ENCODE measurements around the gene ASPRV1.

Gene ASPRV1

DNA sequence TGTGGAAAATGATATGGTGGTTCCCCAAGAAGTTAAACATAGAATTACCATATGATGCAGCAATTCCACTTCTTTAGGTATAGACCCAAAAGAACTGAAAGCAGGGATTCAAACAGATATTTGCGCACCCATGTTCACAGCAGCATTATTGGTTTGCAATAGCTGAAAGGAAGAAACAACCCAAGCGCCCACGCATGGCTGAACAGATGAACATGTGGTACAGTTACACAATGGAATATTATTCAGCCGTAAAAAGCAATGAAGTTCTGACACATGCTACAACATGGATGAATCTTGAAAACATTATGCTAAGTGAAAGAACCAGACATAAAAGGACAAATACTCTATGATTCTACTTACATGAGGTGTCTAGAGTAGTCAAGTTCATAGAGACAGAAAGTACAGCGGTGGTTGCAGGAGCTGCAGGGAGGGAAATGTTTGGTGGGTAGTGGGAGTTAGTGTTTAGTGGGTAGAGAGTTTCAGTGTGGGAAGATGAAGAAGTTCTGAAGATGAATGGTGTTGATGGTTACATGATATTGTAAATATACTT lies 26.7 kb upstream of the ASPRV1 start:
- DNase-seq (ENCODE audit: low read depth, low spot score) = no peak

DNA sequence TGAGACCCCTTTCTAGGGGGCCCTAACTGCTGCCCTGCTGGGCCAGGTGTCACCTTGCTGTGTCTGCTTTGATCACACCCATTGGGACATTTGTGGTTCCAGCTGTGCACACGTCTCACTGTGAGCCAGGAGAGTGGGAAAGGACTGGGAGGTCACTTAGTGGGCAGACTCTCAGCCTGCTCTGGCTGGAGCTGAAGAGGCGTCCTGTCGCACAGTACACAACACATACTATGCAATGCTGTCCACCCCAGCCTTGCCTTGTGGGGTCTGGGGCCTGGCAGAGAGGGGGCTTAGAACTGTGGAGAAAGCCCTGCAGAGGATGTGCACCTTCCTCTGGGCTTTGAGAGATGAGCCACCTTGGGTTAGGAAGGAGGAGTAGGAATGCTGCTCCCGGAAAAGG lies 25.3 kb upstream of the ASPRV1 start:
- DNase-seq (ENCODE audit: low read depth, low spot score) = no peak

DNA sequence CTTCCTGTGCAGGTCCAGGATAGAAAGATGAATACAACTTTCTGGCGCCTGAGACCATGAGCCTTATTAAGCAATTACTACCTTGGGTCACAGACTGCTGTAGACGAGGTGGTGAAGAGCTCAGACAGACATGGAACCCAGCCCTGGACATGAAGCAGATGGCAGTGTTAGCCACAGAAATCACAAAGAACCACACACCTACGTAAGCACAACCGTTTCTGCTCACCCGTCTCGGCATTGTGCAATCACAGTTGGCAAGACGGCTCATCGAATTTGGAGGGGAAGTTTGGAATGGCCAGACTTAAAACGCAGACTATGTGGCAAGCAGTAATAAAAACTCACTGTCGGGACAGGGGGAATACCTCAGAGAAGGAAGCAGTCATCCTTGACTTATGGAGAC lies 24.3 kb upstream of the ASPRV1 start:
- no peak for DNase-seq (ENCODE audit: low read depth, low spot score)

DNA sequence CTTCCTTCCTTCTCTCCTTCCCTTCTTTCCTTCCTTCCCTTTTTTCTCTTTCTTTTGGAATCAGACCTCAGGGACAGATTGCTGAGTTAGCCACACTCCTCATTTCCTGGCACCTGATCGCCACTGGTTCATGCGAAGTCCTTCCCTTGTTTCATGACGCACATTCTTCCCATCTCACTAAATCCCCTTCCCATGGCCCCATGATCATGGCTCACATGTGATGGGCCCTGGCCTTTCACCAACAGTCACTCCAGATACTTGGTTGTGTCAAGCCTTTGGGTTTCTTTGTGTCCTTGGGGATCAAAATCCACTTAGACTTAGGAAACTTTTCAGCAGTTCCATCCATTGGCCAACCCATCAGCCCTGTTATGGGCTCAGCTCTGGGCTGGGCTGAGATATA lies 23.8 kb upstream of the ASPRV1 start:
- no peak for DNase-seq (ENCODE audit: low read depth, low spot score)

DNA sequence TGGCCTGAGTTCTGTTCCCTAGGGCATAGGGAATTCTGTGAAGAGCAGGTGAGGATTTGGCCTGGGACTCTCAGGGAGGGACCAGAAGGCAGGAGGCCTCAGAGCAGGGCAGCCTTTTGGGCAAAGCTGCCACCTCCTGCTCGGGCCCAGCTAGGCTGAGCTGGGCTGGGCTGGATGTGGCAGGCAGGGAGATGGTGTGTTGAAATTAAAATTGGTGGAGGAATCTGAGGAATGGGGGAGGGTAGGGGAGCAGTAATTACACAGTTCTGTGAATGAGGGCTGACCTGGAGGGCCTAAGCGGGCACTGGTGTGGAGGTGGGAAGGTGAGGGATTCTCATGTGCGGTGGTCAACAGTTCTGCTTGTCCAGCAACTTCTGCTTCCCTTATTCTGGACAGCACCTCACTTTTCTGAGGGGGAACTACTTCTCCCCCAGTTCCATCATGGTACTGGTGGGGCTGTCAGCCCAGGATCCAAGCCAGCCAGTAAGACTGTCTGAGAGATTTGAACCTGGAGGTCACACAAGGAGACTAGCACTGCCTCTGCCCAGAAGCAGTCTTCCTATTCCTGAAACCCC lies 22.0 kb upstream of the ASPRV1 start:
- DNase-seq (ENCODE audit: low read depth, low spot score) = no peak

DNA sequence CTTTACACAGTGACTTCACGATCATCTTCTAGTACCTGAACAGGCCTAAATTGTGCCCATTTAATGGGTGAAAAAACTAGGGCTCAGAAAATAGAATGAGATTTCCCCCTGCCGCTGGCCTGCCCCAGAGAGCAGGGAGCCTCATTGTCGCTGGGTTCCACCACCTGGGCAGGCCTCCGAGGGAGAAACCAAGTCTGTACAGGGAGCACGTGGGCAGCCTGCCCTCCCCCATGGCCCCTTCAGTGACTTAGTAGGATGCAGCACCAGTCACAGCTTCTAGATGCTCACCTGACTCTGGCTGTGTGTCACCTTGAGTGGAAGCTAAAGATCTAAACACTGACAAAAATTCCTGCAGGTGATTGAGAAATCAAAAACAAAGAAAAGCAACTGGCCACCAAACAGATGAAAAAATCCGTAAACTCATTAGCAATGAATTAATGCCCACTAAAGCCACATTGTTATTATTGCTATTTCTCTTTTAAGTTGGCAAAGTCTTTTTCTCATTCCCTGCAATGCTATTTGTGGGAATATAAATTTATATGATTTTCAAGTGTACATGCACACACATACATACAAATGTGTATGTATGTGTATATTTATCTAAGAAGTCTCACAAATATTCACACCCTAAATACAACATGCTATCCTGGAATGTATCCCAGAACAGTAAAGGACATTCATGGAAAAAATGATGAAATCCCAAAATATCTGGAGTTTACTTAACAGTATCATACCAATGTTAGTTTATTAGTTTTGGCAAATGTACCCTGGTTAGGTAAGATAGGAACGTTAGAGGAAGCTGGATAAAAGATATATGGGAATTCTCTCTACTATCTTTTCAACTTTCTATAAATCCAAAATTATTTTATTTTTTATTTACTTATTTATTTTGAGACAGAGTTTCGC lies 18.7 kb upstream of the ASPRV1 start:
- DNase-seq (ENCODE audit: low read depth, low spot score) = no peak

DNA sequence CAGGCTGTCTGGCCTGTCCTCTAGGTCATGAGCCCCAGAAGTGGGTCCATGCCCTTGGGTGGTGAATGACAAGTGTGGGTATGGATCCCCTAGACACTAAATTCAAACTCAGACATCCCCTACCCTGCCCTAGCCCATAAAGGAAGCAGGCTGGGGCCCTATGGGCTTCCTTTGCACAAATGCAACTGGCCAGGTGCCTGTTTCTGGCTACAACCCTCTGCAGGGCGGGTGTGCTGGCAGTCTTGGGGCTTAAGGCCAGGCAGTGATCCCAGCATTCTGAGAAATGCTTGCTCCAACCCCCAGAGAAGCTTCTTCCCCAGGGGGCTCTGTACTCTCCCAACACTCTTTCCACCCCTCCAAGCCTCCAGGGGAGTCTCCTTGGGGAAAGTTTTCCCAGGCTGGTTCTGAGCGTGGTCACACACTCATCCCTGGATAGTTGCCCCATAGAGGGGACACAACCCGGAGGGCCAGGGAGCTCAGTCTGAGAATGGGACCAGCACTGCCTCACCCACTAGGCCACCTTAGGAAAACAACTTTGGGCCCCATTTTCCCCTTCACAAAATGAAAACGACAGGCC lies 16.6 kb upstream of the ASPRV1 start:
- no peak for DNase-seq (ENCODE audit: low read depth, low spot score)

DNA sequence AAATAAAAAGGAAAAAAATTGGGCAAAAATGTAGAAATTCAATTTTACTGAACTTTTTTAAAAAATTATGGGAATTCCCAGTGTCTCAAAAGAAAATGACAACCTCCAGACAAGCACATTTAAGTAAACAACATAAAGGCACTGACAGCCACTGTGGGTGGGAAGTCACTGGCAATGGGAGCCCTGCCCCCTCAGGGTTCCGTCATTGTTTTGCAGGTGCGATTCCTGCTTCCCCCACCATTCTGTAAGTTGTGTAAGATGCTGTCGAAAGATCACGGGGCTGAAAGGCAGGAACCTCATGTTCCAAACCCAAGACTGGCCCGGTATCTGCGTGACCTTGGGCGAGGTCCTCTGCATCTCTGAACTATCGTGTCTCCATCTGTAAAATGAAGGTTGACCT lies 15.8 kb upstream of the ASPRV1 start:
- DNase-seq (ENCODE audit: low read depth, low spot score) = no peak

DNA sequence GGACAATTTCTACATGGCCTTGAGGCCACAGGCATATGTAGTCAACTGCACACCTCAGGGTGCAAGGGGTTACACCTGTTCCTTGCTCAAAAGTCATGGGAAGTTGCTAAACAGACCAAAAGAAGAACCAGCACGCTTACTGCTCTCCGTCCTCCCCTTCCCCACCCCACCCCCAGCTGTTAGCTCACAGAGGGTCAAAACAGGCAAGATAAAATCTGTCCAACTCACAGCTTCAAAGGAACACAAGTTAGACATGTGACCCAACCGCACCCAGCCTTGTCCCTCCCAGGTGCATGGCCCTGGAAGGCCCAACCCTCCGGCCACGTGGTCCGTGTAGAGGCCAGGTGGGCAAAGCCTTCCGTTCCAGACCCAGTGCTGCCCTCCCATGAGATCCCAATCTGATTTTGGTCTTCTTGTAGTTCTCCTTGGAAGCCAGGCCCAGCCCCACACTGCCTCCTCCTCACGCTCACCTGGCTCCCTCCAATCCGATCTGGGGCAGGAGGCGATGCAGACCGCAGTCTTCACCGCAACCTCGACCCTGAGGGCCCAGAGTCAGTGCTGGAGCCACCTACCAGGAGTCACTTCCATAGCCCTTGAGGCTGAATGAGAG lies 14.5 kb upstream of the ASPRV1 start:
- DNase-seq (ENCODE audit: low read depth, low spot score) = no peak

DNA sequence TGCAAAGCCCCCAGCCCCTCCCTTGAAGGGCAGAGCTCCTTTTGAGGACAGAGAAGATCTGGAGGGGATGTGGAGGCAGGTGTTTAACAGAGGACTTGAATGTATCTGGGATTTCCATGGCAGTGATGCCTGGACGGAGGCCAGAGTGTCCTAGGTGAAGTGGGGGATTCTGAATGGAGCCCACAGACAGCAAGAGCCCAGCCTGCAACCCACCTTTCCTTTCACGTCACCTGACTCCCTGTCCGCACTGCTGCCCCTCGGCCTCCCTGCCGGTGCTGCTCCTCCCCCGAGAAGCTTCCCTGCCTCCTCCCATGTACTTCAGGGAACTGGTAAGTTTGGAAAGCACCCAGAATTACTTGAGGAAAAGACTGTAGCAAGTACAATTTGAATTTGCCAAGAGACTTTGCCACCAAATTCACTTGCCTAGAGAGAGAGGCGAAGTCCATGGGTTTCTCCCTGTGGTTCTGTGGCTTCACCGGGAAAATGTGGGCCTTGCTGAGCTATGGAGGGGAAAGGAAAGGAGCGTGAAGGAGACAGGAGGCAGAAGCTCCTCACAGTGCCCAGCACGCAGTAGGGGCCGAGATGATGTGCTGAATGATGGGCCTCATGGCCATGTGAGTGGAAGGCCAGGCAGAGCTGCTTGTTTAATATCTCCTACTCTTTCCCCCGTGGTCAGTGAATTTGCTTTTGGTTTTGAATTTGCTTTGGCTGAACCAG lies 13.9 kb upstream of the ASPRV1 start:
- DNase-seq (ENCODE audit: low read depth, low spot score) = no peak

DNA sequence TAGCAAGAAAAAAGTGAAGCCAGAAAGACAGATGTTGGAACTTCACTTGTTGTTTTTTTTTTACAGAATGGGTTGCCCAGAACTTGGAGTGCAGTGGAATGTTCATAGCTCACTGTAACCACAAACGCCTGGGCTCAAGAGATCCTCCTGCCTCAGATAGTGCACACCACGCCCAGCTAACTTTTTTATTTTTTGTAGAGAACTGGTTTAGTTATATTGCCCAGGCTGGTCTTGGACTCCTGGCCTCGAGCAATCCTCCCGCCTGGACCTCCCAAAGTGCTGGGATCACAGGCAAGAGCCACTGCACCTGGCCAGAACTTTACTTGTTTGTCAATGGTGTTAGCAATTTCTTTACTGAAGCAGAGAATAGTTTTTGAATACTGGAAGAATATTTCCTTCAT lies 11.9 kb upstream of the ASPRV1 start:
- DNase-seq (ENCODE audit: low read depth, low spot score) = no peak

DNA sequence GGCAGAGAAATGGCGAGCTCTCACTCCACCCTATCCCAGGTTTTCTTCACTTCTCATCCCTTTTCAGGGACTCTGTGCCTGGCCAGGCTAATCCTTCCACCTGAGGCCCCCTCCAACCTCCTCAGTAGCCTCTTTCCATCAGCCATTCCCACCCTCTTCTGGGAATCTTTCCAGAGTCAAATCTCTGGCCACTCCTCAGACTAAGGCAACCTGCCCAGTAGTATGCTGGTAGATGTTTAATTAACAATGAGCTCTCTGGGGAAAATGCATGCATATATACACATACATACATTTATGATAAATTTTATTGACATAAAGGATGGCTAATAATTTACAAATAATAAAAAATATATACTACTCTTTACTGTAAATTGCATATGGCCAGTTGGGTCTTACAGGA lies 11.4 kb upstream of the ASPRV1 start:
- DNase-seq (ENCODE audit: low read depth, low spot score) = no peak

DNA sequence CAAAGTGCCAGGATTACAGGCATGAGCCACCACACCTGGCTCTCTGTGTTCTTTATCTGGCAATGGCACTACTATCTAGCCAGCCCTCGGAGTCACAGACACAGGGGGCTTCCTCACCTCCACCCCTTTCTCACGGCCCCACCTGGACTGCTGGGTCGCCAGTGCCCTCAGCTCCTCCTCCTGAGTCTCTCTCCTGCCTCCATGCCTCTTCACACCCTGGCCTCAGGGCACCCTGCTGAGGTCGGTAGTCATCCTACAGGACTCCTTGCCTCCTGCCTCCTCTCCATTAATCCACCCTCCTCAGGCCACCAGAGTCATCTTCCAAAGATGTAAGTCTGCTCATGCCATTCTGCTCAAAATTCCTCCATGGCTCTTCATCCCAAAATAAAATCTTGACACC lies 8.6 kb upstream of the ASPRV1 start:
- DNase-seq (ENCODE audit: low read depth, low spot score) = no peak

DNA sequence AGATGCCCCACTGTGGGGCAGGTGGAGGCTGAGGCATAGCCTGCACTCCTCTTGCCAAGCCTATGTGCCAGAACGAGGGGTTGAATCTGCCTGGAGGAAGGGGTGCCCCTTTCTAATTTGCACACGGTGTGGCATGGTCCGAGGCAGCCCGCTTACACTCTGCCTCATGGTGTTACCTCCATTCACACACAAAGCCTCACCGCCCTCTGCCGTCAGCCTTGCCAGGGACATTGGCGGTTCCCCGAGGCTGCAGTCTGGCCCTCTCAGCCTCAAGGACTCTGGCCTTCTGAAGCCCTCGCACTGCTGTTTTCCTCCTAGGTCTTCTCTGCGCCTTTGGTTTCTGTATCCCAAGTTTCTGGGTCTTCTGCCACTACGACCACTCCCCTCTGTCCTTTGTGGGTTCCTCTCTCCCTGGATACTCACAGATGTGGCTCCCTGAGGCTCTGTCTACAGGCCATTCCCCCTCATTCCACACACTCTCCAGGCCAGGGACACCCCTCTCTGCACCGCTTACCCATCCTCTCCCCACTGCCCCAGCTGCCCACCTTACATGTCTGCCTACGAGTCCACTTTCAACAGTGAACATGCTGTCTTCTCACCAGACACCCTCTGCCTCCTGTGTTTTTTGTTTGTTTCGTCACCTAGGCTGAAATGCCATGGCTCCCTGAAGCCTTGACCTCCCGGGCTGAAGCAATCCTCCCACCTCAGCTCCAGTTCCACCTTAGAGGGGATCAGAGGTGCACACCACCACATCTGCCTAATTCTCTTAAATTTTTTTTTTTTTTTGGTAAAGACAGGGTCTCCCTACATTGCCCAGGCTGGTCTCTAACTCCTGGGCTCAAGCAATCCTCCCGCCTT lies 7.9 kb upstream of the ASPRV1 start:
- DNase-seq (ENCODE audit: low read depth, low spot score) = no peak

DNA sequence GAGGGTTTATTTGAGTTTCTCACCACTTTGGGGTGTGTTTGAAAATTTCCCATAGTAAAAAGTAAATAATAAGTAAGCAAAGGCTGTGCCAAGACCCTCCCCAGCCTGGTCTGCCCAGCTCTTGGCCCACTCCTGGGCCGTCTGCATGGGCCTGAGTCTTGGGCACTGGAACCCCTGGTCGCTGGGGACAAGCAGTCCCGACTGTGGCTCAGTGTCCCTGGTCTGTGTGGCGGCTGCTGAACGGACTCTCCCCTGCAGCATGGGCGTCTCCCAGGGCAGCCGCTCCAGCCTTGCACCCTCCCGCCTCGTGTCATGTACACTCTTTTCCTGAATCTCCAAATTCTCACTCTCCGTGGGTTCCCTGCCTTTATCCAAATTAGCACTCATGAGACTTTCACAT lies 7.2 kb upstream of the ASPRV1 start:
- no peak for DNase-seq (ENCODE audit: low read depth, low spot score)

DNA sequence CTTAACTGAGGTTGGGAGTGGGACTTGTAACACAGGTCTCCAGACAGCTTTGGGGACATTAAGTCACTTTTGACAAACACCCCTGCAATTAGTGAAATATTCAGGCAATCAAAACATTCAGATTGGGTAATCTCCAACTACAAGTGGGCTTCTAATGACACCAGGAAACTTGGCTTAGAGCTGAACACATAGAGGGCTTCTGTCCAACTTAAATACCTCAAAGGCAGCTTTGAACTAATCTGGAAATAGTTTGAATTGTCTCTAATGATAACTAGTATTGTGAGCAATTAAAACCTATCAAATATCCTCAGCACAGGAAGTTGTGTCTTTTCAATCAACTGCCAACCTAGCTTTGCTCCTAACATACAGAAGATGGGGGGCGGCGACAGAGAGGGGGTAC lies 5.1 kb upstream of the ASPRV1 start:
- DNase-seq (ENCODE audit: low read depth, low spot score) = no peak

DNA sequence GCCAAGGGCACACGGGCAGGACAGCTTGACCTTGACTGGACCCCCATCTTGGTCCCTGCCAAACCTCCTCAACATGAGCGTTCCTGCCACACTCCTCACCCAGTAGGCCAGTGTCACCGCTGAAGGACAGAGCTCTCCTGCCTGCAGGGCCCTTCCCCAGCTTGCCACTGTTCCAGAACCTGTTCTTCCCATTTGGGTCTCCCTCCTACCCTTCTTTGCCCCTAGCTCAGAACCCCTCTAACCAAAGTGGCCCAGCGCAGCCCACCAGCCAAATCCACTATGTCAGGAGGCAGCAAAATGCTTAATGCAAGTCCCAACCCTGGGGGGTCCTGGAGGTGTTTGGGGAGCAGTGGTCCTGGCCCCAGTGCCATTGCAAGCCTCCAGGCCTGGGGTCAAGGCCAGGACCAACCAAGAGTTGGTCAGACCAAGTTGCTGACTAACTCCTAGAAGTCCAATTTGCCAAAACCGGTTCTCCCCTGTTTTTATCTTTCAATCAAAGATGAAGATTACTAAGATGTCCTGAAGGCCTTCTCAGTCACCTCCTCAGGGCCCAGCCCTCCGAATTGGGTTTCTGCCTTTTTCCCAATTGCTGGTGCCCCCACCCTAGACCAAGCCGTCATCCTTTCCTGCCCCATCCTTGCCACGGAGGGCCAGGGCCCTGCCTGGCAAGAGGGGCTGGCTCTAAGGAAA lies 4.5 kb upstream of the ASPRV1 start:
- no peak for DNase-seq (ENCODE audit: low read depth, low spot score)

DNA sequence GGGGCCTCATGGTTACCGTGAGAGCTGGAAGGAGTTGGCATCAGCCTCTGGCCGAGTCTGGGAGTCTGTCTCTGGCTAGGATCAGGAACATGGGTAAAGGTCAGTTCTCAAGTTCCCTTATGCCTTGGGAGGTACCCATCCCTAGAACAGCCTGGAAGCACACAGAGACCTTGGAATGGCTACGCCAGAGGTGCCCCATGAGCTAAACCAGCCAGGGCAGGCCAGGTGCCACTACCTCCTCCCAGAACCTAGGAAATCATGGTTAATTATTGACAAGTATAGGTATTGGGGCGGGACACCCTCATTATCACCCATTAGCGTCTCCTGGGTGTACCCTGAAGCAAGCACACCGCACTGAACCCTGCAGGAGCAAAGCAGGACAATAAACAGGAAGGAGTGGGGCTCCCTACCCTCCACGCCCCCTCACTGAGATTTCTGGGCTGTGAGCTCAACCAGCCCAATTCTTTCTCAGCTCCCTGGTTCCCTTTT lies 3.0 kb upstream of the ASPRV1 start:
- DNase-seq (ENCODE audit: low read depth, low spot score) = no peak

DNA sequence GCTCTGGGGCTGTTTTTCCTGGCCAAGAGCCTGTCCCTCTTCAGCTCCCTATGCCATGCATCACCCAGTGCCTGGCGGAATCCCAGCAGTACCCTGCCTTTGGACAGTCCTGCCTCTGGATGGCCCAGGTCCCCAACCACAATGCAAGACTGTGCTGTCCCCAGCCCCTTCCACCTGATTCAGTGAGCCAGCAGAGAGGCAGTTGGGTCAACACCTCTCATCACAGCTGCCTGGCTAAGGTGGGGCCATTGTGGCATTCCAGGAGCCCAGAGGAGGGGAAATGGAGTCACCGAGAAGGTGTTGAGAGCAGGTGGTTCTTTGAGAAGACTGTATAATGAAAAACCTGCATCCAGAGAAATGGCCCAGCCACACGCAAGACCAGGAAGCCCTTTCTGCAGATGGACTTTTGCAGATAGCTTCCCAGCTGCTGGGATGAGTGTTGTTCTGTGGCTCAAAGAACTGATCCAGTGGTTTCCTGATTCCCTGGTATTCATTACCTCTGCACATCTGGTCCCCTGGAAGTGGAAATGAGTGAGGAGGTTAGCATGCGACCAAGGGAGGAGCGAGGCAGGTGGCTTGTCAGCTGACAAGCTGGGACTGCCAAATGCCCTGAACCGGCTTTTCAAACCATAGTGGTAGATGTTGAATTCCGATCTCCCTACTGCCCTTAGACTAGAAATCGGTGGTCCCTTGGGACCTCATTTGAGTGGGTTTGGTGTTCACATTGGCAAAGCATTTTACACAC lies 1.7 kb upstream of the ASPRV1 start:
- no peak for DNase-seq (ENCODE audit: low read depth, low spot score)
